Activated T-helper 1 cell treated with anti-CD3 and anti-CD28 coated beads, Interleukin-2, amount 50 U/mL, for 16 hours (primary cell): ENCODE measurements around the gene ANXA3.
"Not testable (repeated sequence)": the region's sequence is repeated elsewhere in the genome, so short reads cannot be mapped to it uniquely, and the experiment has no call there.

Experiments
- DNase-seq, 2 donors: peaks; one replicate each; pipeline ENCODE4 v3.0.0-alpha.2; 2020; ENCODE audit warnings: low read depth in 1 of 2, low spot score in 1 of 2

The ANXA3 gene

GRCh38 chr4:78542373-78542772 is 9.2 kb upstream of the ANXA3 start:
- no peak for DNase-seq

DNA sequence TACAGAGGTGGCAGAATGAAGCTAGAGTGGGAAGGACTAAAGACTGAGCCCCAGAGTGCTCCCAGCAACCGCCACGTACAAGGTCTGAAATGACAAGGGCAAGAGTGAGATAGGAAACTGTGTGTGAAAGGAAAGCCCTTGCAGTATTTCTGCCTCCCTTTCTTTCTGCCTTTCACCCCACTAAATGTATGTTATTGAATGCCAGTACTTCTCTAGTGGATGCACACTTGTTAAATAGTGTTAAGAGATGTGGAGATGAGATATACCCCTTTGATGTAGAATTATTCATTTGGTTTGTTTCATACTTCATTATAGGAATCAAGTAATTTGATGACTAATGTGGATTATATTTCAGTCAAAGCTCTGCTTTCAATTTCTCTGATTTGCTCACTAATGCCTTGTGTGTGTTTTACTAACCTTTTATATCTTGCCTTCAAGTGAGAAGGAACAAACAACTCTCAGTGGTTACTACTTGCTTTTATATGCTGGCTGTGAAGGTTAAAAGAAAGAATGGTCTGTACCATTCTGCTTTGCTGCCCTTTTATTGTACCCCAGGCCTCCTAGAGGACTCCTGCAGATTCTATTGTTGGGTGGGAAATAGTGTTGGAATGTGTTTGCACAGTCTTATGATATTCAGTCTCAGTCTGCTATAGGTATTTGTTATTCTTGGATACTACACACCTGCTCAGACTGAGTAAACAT is 8.0 kb upstream of the ANXA3 start:
- no peak for DNase-seq

GRCh38 chr4:78544678-78545077 is 6.9 kb upstream of the ANXA3 start:
- no peak for DNase-seq

- DNase-seq = no peak
Measured at GRCh38 chr4:78545275-78546246, 6.0 kb upstream of the ANXA3 start.

DNA sequence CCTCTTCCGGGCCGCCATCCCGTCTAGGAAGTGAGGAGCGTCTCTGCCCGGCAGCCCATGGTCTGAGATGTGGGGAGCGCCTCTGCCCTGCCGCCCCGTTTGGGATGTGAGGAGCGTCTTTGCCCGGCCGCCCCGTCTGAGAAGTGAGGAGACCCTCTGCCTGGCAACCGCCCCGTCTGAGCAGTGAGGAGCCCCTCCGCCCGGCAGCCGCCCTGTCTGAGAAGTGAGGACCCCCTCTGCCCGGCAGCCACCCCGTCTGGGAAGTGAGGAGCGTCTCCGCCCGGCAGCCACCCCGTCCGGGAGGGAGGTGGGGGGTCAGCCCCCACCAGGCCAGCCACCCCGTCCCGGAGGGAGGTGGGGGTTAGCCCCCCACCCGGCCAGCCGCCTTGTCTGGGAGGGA is 3.7 kb upstream of the ANXA3 start:
- not testable (repeated sequence) for DNase-seq

DNA sequence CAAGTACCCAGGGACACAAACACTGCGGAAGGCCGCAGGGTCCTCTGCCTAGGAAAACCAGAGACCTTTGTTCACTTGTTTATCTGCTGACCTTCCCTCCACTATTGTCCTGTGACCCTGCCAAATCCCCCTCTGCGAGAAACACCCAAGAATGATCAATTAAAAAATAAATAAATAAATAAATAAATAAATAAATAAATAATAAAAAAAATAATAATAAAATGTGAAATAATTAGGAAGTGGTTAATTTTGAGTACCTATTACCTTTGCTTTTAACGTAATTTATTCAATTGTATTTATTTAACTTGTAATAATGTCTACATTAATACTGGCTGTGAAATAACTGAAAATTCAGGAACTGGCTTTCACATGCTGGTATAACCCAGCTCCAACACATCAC is 2.7 kb upstream of the ANXA3 start:
- not testable (repeated sequence) for DNase-seq

- no peak for DNase-seq
Measured at GRCh38 chr4:78552389-78553042, 946 bp downstream of the ANXA3 start.

DNA sequence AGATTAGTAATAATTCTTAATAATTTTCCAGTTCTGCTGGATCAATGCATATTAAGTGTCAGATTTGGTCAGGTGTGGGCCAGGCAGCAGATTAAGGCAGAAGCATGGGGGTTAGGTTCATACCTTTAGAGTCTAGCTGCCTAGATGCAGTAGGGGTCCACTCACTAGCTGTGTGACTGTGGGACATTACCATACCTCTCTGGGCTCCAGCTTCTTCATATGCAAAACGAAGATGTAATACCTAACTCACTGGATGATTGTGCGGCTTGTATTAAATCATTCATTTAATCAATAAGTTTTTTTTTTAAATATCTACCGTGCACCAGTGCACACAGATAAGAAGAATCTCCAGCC is 1.4 kb downstream of the ANXA3 start:
- DNase-seq = no peak

GRCh38 chr4:78553529-78554060 is 2.0 kb downstream of the ANXA3 start:
- no peak for DNase-seq

GRCh38 chr4:78556665-78557064 is 5.1 kb downstream of the ANXA3 start:
- no peak for DNase-seq

- no peak for DNase-seq
Measured at GRCh38 chr4:78557841-78558240, 6.3 kb downstream of the ANXA3 start.

DNA sequence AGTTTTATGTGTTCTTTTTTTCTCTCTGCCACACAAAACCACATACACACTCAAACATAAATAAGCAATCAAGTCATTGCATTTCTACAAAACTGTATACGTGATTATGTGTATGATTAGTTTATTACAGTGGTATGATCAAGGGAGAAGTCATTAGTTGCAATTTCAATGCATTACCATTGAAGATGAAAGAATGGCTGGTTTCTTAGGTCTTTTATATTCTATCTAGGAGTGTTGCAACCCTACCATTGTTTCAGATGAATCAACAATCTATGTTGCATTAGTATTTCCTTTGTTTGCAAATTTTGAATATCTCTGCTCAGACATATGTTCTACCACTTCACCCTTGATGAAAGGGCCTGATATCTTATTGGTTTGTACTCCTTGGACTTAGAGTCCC is 6.8 kb downstream of the ANXA3 start:
- no peak for DNase-seq

DNA sequence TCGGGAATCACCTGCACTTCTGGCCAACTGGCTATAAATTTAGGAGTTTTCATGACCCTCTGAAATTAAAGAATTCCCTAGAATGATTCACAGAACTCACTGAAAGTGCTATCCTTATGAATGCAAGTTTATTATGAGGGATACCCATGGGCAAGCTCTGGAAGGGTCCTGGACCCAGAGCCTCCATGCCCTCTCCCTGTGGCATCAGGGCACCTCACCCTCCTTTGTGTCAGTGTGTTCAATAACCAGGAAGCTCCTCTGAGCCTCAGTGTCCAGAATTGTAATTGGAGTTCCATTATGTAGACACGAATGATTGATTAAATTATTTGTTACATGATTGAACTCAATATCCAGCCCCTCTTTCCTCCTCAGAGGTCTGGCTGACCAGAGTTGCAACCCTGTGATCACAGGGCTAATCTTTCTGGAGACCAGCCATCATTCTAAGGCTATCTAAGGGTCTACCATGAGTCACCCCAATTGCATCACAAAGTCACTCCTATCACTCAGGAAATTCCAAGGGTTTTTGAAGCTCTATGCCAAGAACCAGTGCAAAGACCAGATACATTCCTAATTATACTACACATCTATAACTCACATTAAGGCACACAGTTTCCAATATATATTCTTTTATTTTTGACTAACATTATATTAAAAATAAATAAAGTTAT is 8.9 kb downstream of the ANXA3 start:
- DNase-seq = no peak

DNA sequence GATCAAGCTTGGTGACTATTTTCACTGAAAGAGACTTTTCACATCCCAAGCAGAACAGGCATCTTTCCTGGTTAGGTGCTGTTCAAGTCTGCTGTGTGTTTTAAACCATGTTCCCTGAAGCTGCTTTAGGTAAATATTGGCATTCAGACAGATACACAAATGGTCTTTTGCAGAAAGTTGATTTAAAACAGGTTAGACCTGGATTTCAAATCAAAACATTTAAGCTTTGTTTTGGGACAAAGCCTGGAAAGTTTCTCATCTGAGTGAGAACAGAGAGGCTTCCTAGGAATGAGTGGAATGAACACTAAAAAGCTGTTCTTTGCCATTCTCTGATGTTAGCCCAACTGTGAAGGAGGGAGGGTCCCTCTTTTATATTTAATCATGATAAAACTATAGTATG is 10.1 kb downstream of the ANXA3 start:
- DNase-seq = no peak

GRCh38 chr4:78562687-78563086 is 11.1 kb downstream of the ANXA3 start:
- no peak for DNase-seq

GRCh38 chr4:78565971-78566372 is 14.4 kb downstream of the ANXA3 start:
- DNase-seq = no peak

- DNase-seq = no peak
Measured at GRCh38 chr4:78566834-78567499, 15.4 kb downstream of the ANXA3 start.

GRCh38 chr4:78567500-78568060 is 16.0 kb downstream of the ANXA3 start:
- no peak for DNase-seq

DNA sequence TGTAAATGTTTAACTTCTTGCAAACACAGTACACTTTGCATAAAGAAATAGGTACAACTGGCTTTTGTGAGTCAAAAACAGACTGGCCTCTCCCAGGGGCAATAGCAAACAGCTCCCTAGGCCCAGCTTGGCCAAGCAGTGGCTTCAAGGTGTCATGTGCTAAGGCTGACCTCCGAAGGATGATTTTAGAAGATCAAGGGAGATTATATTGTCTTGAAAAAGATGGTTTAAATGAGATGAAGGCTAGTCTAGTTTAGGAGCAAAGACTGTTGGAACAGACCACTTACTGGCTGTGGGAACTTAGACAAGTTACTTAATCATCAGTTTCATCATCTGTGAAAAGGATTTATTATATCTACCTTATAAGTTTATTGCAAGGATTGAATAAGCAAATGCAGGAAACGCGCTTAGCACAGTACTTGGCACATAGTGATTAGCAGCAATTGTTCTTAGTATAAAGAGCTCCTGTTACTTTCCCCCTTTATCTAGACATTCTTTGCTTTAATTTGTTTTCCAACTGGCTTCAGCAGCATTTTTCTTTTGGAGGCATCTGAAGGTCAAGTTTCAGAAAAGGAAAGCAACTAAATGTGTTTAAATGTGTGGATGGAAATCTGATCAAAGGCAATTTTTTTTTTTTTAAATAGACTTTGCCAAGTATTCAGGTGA is 17.2 kb downstream of the ANXA3 start:
- no peak for DNase-seq
